Measurements from ENCODE around the gene DES.

Gene DES

GRCh38 chr2:219384083-219384713 is 34.0 kb upstream of the DES start:
- no peak for TF ChIP-seq CTCF (conservative IDR thresholded peaks at IDR 0.05; ENCODE audit: low read length)
- H3K4me3 ChIP-seq (ENCODE audit: low read length), result no peak overlapping the region
- no peak for DNase-seq (ENCODE audit: low read depth)

GRCh38 chr2:219384859-219385258 is 33.3 kb upstream of the DES start:
- DNase-seq (ENCODE audit: low read depth), result no peak
- TF ChIP-seq CTCF (conservative IDR thresholded peaks at IDR 0.05; ENCODE audit: low read length), result no peak
- no peak overlapping the region for H3K4me3 ChIP-seq (ENCODE audit: low read length)

GRCh38 chr2:219385958-219386520 is 32.1 kb upstream of the DES start:
- no peak for DNase-seq (ENCODE audit: low read depth)
- no peak overlapping the region for H3K4me3 ChIP-seq (ENCODE audit: low read length)
- no peak for TF ChIP-seq CTCF (conservative IDR thresholded peaks at IDR 0.05; ENCODE audit: low read length)

GRCh38 chr2:219386532-219387280 is 31.5 kb upstream of the DES start:
- DNase-seq (ENCODE audit: low read depth), result no peak
- peak overlapping the region; percentile 83 for H3K4me3 ChIP-seq (ENCODE audit: low read length)
- TF ChIP-seq CTCF (conservative IDR thresholded peaks at IDR 0.05; ENCODE audit: low read length), result 0 out of 2 replicates have a peak, but pooled peaks have one; percentile 4

- no peak for TF ChIP-seq CTCF (conservative IDR thresholded peaks at IDR 0.05; ENCODE audit: low read length)
- peak within 1 kb of the TSS; percentile 83 for H3K4me3 ChIP-seq (ENCODE audit: low read length)
- DNase-seq (ENCODE audit: low read depth), result peak; percentile 91
Observed at GRCh38 chr2:219387306-219388120, 30.7 kb upstream of the DES start, which contains the start of gene DNPEP. Gene DNPEP (minus strand): TSS chr2:219387912. CDS start chr2:219387794, 118 bp downstream.

- no peak; the same call in 1 of the 2 replicates for TF ChIP-seq CTCF (conservative IDR thresholded peaks at IDR 0.05; ENCODE audit: low read length)
- DNase-seq (ENCODE audit: low read depth), result peak; percentile 97
- H3K4me3 ChIP-seq (ENCODE audit: low read length), result peak overlapping the region; percentile 49
Observed at GRCh38 chr2:219388121-219388906, 29.9 kb upstream of the DES start.
